Transverse colon (tissue), 4 donors: ENCODE measurements around the gene NOVA1.

Experiments
- CTCF ChIP-seq, 5 experiments: fragments of 200-600 bp in 3 of 5; fragments of 450-650 bp in 2 of 5; sonication (generic) in 3 of 5; IDR thresholded peaks; 1 replicate in 2 of 5; 2 replicates in 3 of 5; pipeline ENCODE4 v1.5.1; 2016 to 2017; ENCODE audit warnings: antibody characterized with exemption in 5 of 5, inconsistent platforms in 3 of 5, mild to moderate bottlenecking in 2 of 5, moderate library complexity in 1 of 5
- EP300 ChIP-seq: sonication (generic); formaldehyde crosslinking; IDR thresholded peaks from one replicate; pipeline ENCODE4 v1.6.1; 2017; ENCODE audit warnings: antibody characterized with exemption, low read depth
- POLR2AphosphoS5 ChIP-seq, 3 donors: sonication (generic); formaldehyde crosslinking; IDR thresholded peaks; one replicate each; pipeline ENCODE4 v1.6.1; 2016; ENCODE audit warnings: antibody characterized with exemption in 3 of 3

- TF ChIP-seq POLR2AphosphoS5 (IDR thresholded peaks at IDR 0.05) (no peak), EP300 (no peak), CTCF (IDR thresholded peaks at IDR 0.05) (no peak)
These were observed 97.8 kb downstream of the NOVA1 start for GRCh38 chr14:26500028-26500427.
